ENCODE data around the gene CMIP. TPM values are rescaled to one million over a fixed set of nuclear protein-coding genes. Genes with fewer than 3 reads are reported as not detected.

CMIP gene
- total RNA-seq, 1 experiment from 2014 or later: 48.2 TPM

- Histone ChIP-seq H3K18ac (ENCODE audit: insufficient read length, low read depth, low read length) (peak overlapping the region; percentile 54), H3K4ac (ENCODE audit: low read depth, low read length) (no peak overlapping the region), H4K91ac (ENCODE audit: insufficient read length, low read depth, low read length) (no peak overlapping the region), H3K56ac (ENCODE audit: insufficient read length, low read depth, low read length) (no peak overlapping the region), H2BK15ac (ENCODE audit: low read depth, low read length) (no peak overlapping the region), H3K4me2 (ENCODE audit: insufficient read depth, insufficient read length, low read length) (no peak overlapping the region), H3K27me3 (ENCODE audit: insufficient read depth, low read length) (no peaks in the 10 kb centered on the region), H2BK5ac (ENCODE audit: insufficient read length, low read length) (no peak overlapping the region), H3K27ac (ENCODE audit: insufficient read length, low read depth, low read length) (no peak overlapping the region), H3K23ac (ENCODE audit: insufficient read length, low read depth, low read length) (no peak overlapping the region), H2AK5ac (ENCODE audit: insufficient read length, low read length) (no peak overlapping the region), H4K20me1 (ENCODE audit: control insufficient read depth, insufficient read depth, insufficient read length) (no peaks in the 10 kb centered on the region), H2BK20ac (ENCODE audit: low read depth, low read length, poor library complexity, severe bottlenecking) (no peak overlapping the region), H3K9ac (ENCODE audit: extremely low read depth, insufficient read length, low read length) (no peak overlapping the region), H3K23me2 (ENCODE audit: insufficient read length, low read depth, low read length, poor library complexity, severe bottlenecking) (no peaks in the 10 kb centered on the region), H3K79me2 (ENCODE audit: insufficient read depth, low read length) (no peaks in the 10 kb centered on the region; the same call in 1 of the 2 replicates), H2AFZ (ENCODE audit: low read length) (no peak overlapping the region), H3K4me1 (ENCODE audit: insufficient read depth, low read length) (peaks cover 4% of the 10 kb centered on the region; the same call in 1 of the 2 replicates), H2BK12ac (ENCODE audit: insufficient read length, low read depth, low read length) (no peak overlapping the region), H3K9me3 (ENCODE audit: control insufficient read depth, low read depth, low read length) (no peaks in the 10 kb centered on the region), H3K79me1 (ENCODE audit: insufficient read depth, low read depth, low read length, poor library complexity, severe bottlenecking) (no peaks in the 10 kb centered on the region), H4K5ac (ENCODE audit: insufficient read length, low read depth, low read length) (no peak overlapping the region), H2BK120ac (ENCODE audit: low read depth, low read length, poor library complexity, severe bottlenecking) (no peak overlapping the region), H3K14ac (ENCODE audit: insufficient read depth, low read length) (peak overlapping the region; percentile 48), H4K8ac (replicated peaks; ENCODE audit: insufficient read length, low read depth, low read length) (no peak overlapping the region), H3T11ph (ENCODE audit: low read length) (no peak overlapping the region)
- H3K4me3 Mint-ChIP-seq: no peak overlapping the region
- no peaks in the 10 kb centered on the region for H3K9me3 Mint-ChIP-seq
- H3K27ac Mint-ChIP-seq: peak overlapping the region; percentile 36 to 95 (median 46); a peak in 4 of 7 replicates
- WGBS (ENCODE audit: extremely low coverage, insufficient read length, low lambda C conversion rate): no CpG with 5 or more reads among the region's 18 CpGs
- TF ChIP-seq CTCF (conservative IDR thresholded peaks at IDR 0.05): no peak
- no peaks in the 10 kb centered on the region for H3K27me3 Mint-ChIP-seq (ENCODE audit: low read depth)
- peaks cover 59 to 73% of the 10 kb centered on the region in 2 experiments for H3K4me1 Mint-ChIP-seq
- 0 out of 7 replicates have a peak, but pooled peaks cover 0 to 3% (median 0%) of the 10 kb centered on the region in 3 experiments for H3K36me3 Mint-ChIP-seq (ENCODE audit: insufficient read depth in 1 of 3, low read depth in 3 of 3)
- no peak for DNase-seq
Measured at GRCh38 chr16:81632392-81633146, 188.0 kb downstream of the CMIP start.

Data from H9 (cell line).